MM.1S (cell line): ENCODE data around the gene BCAS3.

Experiments used
- DNase-seq: peaks from one replicate; pipeline ENCODE4 v3.0.0-alpha.2; 2015
- H2AFZ ChIP-seq: fragments of 300-600 bp; sonication (generic); 2 replicates; pipeline ENCODE4 v1.6.0; 2016; ENCODE audit warnings: antibody characterized with exemption, low read length
- H3F3A ChIP-seq: fragments of 300-600 bp; sonication (generic); 2 replicates; pipeline ENCODE4 v1.6.1; 2016; ENCODE audit warnings: mild to moderate bottlenecking, antibody characterized with exemption, low read length, moderate library complexity, mixed read lengths; ENCODE audit not compliant: insufficient read depth
- H3K27ac ChIP-seq: fragments of 300-600 bp; sonication (generic); 2 replicates; pipeline ENCODE4 v1.5.1; 2016; ENCODE audit warnings: mild to moderate bottlenecking, low read length
- H3K27me3 ChIP-seq: fragments of 300-600 bp; sonication (generic); replicated peaks from 2 replicates; pipeline ENCODE4 v1.6.0; 2016; ENCODE audit warnings: low read length; ENCODE audit not compliant: insufficient read depth
- H3K36me3 ChIP-seq: fragments of 300-600 bp; sonication (generic); replicated peaks from 2 replicates; pipeline ENCODE4 v1.6.1; 2016; ENCODE audit warnings: mild to moderate bottlenecking, low read length, mixed read lengths; ENCODE audit not compliant: insufficient read depth
- H3K4me1 ChIP-seq: fragments of 300-600 bp; sonication (generic); 2 replicates; pipeline ENCODE4 v1.6.1; 2016; ENCODE audit warnings: low read length, mixed read lengths
- H3K4me2 ChIP-seq: fragments of 300-600 bp; sonication (generic); 2 replicates; pipeline ENCODE4 v1.6.0; 2016; ENCODE audit warnings: low read depth, low read length
- H3K4me3 ChIP-seq: fragments of 300-600 bp; sonication (generic); 2 replicates; pipeline ENCODE4 v1.5.1; 2016; ENCODE audit warnings: low read length, mixed read lengths
- H3K79me2 ChIP-seq: fragments of 300-600 bp; sonication (generic); 2 replicates; pipeline ENCODE4 v1.6.1; 2016; ENCODE audit warnings: mixed run types, low read length, mixed read lengths
- H3K9ac ChIP-seq: fragments of 300-600 bp; sonication (generic); 2 replicates; pipeline ENCODE4 v1.6.1; 2016; ENCODE audit warnings: low read length, mixed read lengths
- H3K9me2 ChIP-seq: fragments of 300-600 bp; sonication (generic); replicated peaks from 2 replicates; pipeline ENCODE4 v1.6.1; 2016; ENCODE audit warnings: mild to moderate bottlenecking, low read length, mixed read lengths; ENCODE audit not compliant: insufficient read depth
- H3K9me3 ChIP-seq: fragments of 300-600 bp; sonication (generic); replicated peaks from 2 replicates; pipeline ENCODE4 v1.6.1; 2016; ENCODE audit warnings: mild to moderate bottlenecking, low read length, mixed read lengths; ENCODE audit not compliant: insufficient read depth
- H4K20me1 ChIP-seq: fragments of 300-600 bp; sonication (generic); 2 replicates; pipeline ENCODE4 v1.6.1; 2016; ENCODE audit warnings: mild to moderate bottlenecking, low read length, moderate library complexity, mixed read lengths; ENCODE audit not compliant: insufficient read depth
- CTCF ChIP-seq: fragments of 300-600 bp; sonication (generic); IDR thresholded peaks from 2 replicates; pipeline ENCODE4 v1.5.1; 2016; ENCODE audit warnings: antibody characterized with exemption, low read length, mixed read lengths
- EZH2 ChIP-seq: fragments of 300-600 bp; sonication (generic); optimal IDR thresholded peaks from 2 replicates; pipeline ENCODE3; 2017; ENCODE audit warnings: low read depth, mild to moderate bottlenecking, antibody characterized with exemption, low read length, mixed read lengths
- EZH2phosphoT487 ChIP-seq: fragments of 300-600 bp; sonication (generic); IDR thresholded peaks from 2 replicates; pipeline ENCODE4 v1.6.1; 2018; ENCODE audit warnings: antibody characterized with exemption, low read length

Gene BCAS3

GRCh38 chr17:61395983-61396585 lies 718.4 kb downstream of the BCAS3 start:
- no peaks in the 10 kb centered on the region for H3K36me3 ChIP-seq
- no peak overlapping the region for H3K9ac ChIP-seq
- no peak overlapping the region for H3K27ac ChIP-seq
- H3K4me3 ChIP-seq = no peak overlapping the region
- H3K9me3 ChIP-seq = no peaks in the 10 kb centered on the region
- no peak for DNase-seq
- H4K20me1 ChIP-seq = no peaks in the 10 kb centered on the region
- H3K79me2 ChIP-seq = no peaks in the 10 kb centered on the region
- H3K4me2 ChIP-seq = no peak overlapping the region
- no peaks in the 10 kb centered on the region for H3K9me2 ChIP-seq
- H3F3A ChIP-seq = peaks cover 8% of the 10 kb centered on the region; the same call in 1 of the 2 replicates
- H3K27me3 ChIP-seq = peaks cover 27% of the 10 kb centered on the region
- H3K4me1 ChIP-seq = peaks cover 10% of the 10 kb centered on the region
- TF ChIP-seq CTCF (no peak), EZH2phosphoT487 (no peak), EZH2 (no peak)
- H2AFZ ChIP-seq = no peak overlapping the region

GRCh38 chr17:61396586-61397085 lies 719.0 kb downstream of the BCAS3 start:
- no peaks in the 10 kb centered on the region for H3K9me2 ChIP-seq
- no peak for DNase-seq
- H2AFZ ChIP-seq = no peak overlapping the region
- H3K27ac ChIP-seq = no peak overlapping the region
- no peak overlapping the region for H3K9ac ChIP-seq
- no peak for TF ChIP-seq CTCF
- TF ChIP-seq EZH2 = no peak
- TF ChIP-seq EZH2phosphoT487 = no peak
- H4K20me1 ChIP-seq = no peaks in the 10 kb centered on the region
- H3F3A ChIP-seq = peaks cover 8% of the 10 kb centered on the region; the same call in 1 of the 2 replicates
- H3K27me3 ChIP-seq = peaks cover 32% of the 10 kb centered on the region
- no peak overlapping the region for H3K4me3 ChIP-seq
- H3K9me3 ChIP-seq = no peaks in the 10 kb centered on the region
- H3K36me3 ChIP-seq = no peaks in the 10 kb centered on the region
- H3K79me2 ChIP-seq = no peaks in the 10 kb centered on the region
- peaks cover 10% of the 10 kb centered on the region for H3K4me1 ChIP-seq
- no peak overlapping the region for H3K4me2 ChIP-seq

- Histone ChIP-seq H3K4me3 (no peak overlapping the region), H3K9ac (no peak overlapping the region)
- DNase-seq = no peak
Observed at GRCh38 chr17:61397086-61397842, 719.6 kb downstream of the BCAS3 start.

More at GRCh38 chr17:61397086-61397842, 719.6 kb downstream of the BCAS3 start:
- Histone ChIP-seq H4K20me1 (no peaks in the 10 kb centered on the region), H3K27me3 (peaks cover 37% of the 10 kb centered on the region), H3K9me2 (no peaks in the 10 kb centered on the region), H3F3A (peaks cover 8% of the 10 kb centered on the region; the same call in 1 of the 2 replicates), H3K27ac (no peak overlapping the region), H3K79me2 (no peaks in the 10 kb centered on the region), H3K4me1 (peaks cover 10% of the 10 kb centered on the region), H3K9me3 (no peaks in the 10 kb centered on the region), H3K4me2 (no peak overlapping the region), H3K36me3 (no peaks in the 10 kb centered on the region), H2AFZ (no peak overlapping the region)
- TF ChIP-seq EZH2phosphoT487 (no peak), CTCF (no peak)
